BLaER1 treated with 17β-estradiol and CSF1 and Interleukin-3, amounts not matched to agents 10 nM and 100 nM (cell line): ENCODE data around the gene CXCL12.
A peak's percentile ranks its signal among the peaks of the same experiment; 100 is the strongest.

Experiments used
- H3K27ac ChIP-seq, 11 experiments: shearing (Covaris generic); formaldehyde crosslinking; 2 replicates each; pipeline ENCODE4 v1.8.1; 2022
- H3K27me3 ChIP-seq, 11 experiments: shearing (Covaris generic); formaldehyde crosslinking; 2 replicates each; pipeline ENCODE4 v1.8.1; 2022
- H3K36me3 ChIP-seq, 11 experiments: shearing (Covaris generic); formaldehyde crosslinking; 2 replicates each; pipeline ENCODE4 v1.8.1; 2022
- H3K4me1 ChIP-seq, 10 experiments: shearing (Covaris generic); formaldehyde crosslinking; 2 replicates each; pipeline ENCODE4 v1.8.1; 2022
- H3K4me2 ChIP-seq, 11 experiments: shearing (Covaris generic); formaldehyde crosslinking; 2 replicates each; pipeline ENCODE4 v1.8.1; 2022
- H3K4me3 ChIP-seq, 10 experiments: shearing (Covaris generic); formaldehyde crosslinking; 2 replicates each; pipeline ENCODE4 v1.8.1; 2022
- H3K9ac ChIP-seq, 11 experiments: shearing (Covaris generic); formaldehyde crosslinking; 2 replicates each; pipeline ENCODE4 v1.8.1; 2022
- H3K9me3 ChIP-seq, 11 experiments: shearing (Covaris generic); formaldehyde crosslinking; replicated peaks in 1 of 11; 2 replicates each; pipeline ENCODE4 v1.8.1; 2022
- H4K20me1 ChIP-seq, 11 experiments: shearing (Covaris generic); formaldehyde crosslinking; 2 replicates each; pipeline ENCODE4 v1.8.1; 2022
- Cebpa-rat ChIP-seq, 11 experiments: shearing (Covaris generic); IDR thresholded peaks; 2 replicates each; pipeline ENCODE4 v1.8.1; 2022

Gene CXCL12

GRCh38 chr10:44385026-44385695 is at the start of gene CXCL12:
Gene CXCL12 (minus strand): TSS chr10:44385097. CDS start chr10:44385005, 92 bp downstream.
- Histone ChIP-seq H3K36me3 (no peaks in the 10 kb centered on the region), H3K4me3 (peak within 1 kb of the TSS; percentile 50 to 67 (median 57)), H3K4me1 (peaks cover 8 to 18% (median 14%) of the 10 kb centered on the region in 10 experiments; a peak in 18 of 20 replicates), H3K9ac (peak within 1 kb of the TSS in 4 of 11 experiments; percentile 41 to 53 (median 43); a peak in 4 of 22 replicates), H3K4me2 (peak within 1 kb of the TSS; percentile 79 to 96 (median 90)), H4K20me1 (peaks cover 0 to 35% (median 10%) of the 10 kb centered on the region in 11 experiments; a peak in 13 of 22 replicates), H3K27me3 (peaks cover 42 to 60% (median 49%) of the 10 kb centered on the region in 11 experiments), H3K9me3 (no peaks in the 10 kb centered on the region), H3K27ac (no peak within 1 kb of the TSS)
- TF ChIP-seq Cebpa-rat (IDR thresholded peaks at IDR 0.05) = no peak

DNA sequence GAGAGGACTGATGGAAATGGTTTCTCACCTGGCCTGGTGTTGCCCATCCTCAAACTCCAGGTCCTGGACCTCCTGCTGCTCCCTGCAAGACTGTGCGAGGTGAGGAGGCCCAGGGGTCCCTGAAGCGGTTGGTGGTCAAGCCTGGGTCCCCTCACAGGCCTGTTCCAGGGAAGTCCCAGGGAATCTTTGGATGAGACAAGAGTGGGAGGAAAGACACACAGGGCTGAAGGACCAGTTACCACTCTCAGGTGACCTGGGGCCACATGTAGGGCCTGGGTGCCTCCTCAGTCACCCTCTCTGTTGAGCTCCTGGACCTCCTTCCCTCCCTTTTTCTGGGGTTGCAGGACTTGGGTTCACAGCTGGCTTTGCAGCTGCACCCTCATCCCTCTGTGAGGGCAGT is 42.6 kb upstream of the CXCL12 start:
- no peak overlapping the region for H3K27ac ChIP-seq

GRCh38 chr10:44427037-44427436 is 42.1 kb upstream of the CXCL12 start:
- no peak overlapping the region for H3K4me2 ChIP-seq
- H3K4me3 ChIP-seq = no peak overlapping the region
- no peak for TF ChIP-seq Cebpa-rat (IDR thresholded peaks at IDR 0.05)
- no peaks in the 10 kb centered on the region for H3K36me3 ChIP-seq
- H3K27me3 ChIP-seq = no peaks in the 10 kb centered on the region
- peaks cover 0 to 28% (median 7%) of the 10 kb centered on the region in 11 experiments; a peak in 12 of 22 replicates for H3K9me3 ChIP-seq
- H3K4me1 ChIP-seq = peaks cover 0 to 10% (median 6%) of the 10 kb centered on the region in 10 experiments; a peak in 10 of 20 replicates
- H3K9ac ChIP-seq = no peak overlapping the region
- H4K20me1 ChIP-seq = no peaks in the 10 kb centered on the region; a peak in 1 of 22 replicates
- no peak overlapping the region for H3K27ac ChIP-seq

More for the DNA sequence above, 42.6 kb upstream of the CXCL12 start:
- H3K4me3 ChIP-seq = no peak overlapping the region
- no peaks in the 10 kb centered on the region for H3K27me3 ChIP-seq
- H4K20me1 ChIP-seq = no peaks in the 10 kb centered on the region; a peak in 1 of 22 replicates
- no peak for TF ChIP-seq Cebpa-rat (IDR thresholded peaks at IDR 0.05)
- peaks cover 0 to 10% (median 6%) of the 10 kb centered on the region in 10 experiments; a peak in 10 of 20 replicates for H3K4me1 ChIP-seq
- no peak overlapping the region for H3K4me2 ChIP-seq
- no peak overlapping the region for H3K9ac ChIP-seq
- no peaks in the 10 kb centered on the region for H3K36me3 ChIP-seq
- H3K9me3 ChIP-seq = peaks cover 2 to 33% (median 7%) of the 10 kb centered on the region in 11 experiments; a peak in 16 of 22 replicates

DNA sequence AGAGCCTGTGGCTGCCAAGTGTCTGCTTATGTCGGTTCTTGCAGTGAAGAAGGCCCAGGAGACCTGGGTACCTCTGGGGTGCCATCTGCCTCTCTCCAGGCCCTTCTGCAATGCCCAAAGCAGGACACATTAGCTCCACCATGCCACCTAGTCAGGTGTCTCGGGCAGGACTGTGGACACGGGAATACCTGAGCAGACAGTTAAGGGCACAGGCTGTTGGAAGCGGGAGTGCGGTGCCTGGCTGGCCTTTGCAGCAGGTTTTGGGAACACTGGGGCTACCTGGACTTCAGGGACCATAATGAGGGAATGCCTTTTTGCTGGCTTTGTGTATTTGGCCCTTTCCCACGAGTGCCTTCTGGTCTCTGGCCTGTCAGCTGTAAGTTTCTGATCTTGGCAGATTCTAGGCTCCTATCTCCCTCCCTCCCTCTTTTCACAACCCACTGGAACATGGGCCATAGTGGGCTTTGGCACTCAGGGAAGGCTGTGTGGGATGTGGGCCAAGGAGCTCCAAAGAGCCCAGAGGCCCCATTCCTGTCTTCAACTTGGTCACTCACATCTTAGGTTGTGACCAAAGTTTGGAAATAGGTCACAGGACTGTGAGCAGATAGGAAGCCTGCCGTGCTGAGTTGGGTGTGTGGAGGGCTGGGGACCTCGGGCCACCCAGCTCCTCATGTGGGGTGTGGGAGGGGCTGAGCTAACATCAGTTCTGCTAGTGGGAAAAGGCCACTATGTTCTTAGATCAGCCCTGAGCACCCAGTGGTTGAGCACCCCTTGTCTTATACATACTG is 41.5 kb upstream of the CXCL12 start:
- TF ChIP-seq Cebpa-rat (IDR thresholded peaks at IDR 0.05) = no peak
- no peaks in the 10 kb centered on the region for H3K36me3 ChIP-seq
- no peak overlapping the region for H3K27ac ChIP-seq
- peak overlapping the region in 3 of 11 experiments; percentile 17 to 43 (median 20); a peak in 3 of 22 replicates for H3K4me2 ChIP-seq
- no peak overlapping the region for H3K4me3 ChIP-seq
- H3K9ac ChIP-seq = no peak overlapping the region
- no peaks in the 10 kb centered on the region; a peak in 1 of 22 replicates for H4K20me1 ChIP-seq
- H3K9me3 ChIP-seq = peaks cover 0 to 23% (median 6%) of the 10 kb centered on the region in 11 experiments; a peak in 10 of 22 replicates
- H3K27me3 ChIP-seq = no peaks in the 10 kb centered on the region
- H3K4me1 ChIP-seq = peaks cover 0 to 10% (median 6%) of the 10 kb centered on the region in 10 experiments; a peak in 10 of 20 replicates

DNA sequence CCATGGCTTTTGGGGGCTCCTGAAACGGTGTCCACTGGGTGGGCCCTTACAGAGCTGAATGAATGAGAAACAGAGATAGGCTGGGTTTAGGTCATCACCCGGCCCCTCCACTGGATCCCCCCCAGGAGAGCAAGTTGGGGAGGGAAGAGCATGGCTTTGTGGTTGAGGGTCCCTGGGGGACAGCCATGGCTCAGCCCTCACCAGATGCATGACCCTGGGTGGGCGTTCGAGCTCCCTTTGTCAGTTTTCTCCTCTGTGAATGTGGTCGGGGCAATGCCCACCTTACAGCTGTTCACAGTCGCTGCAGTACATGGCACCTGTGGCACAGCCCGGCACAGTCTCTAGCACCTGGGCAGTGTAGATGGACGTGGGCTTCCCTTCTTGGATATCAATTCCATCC is 40.6 kb upstream of the CXCL12 start:
- Histone ChIP-seq H3K36me3 (no peaks in the 10 kb centered on the region), H3K9ac (no peak overlapping the region), H3K4me1 (peaks cover 4 to 18% (median 11%) of the 10 kb centered on the region in 10 experiments; a peak in 17 of 20 replicates), H3K9me3 (peaks cover 0 to 13% (median 3%) of the 10 kb centered on the region in 11 experiments; a peak in 7 of 22 replicates), H3K27me3 (no peaks in the 10 kb centered on the region), H3K4me2 (peak overlapping the region in 8 of 11 experiments; percentile 7 to 55 (median 21); a peak in 8 of 22 replicates), H4K20me1 (no peaks in the 10 kb centered on the region; a peak in 1 of 22 replicates), H3K4me3 (no peak overlapping the region), H3K27ac (no peak overlapping the region)
- no peak for TF ChIP-seq Cebpa-rat (IDR thresholded peaks at IDR 0.05)

GRCh38 chr10:44424957-44425356 is 40.1 kb upstream of the CXCL12 start:
- H3K4me1 ChIP-seq = peaks cover 9 to 23% (median 16%) of the 10 kb centered on the region in 10 experiments
- H3K36me3 ChIP-seq = no peaks in the 10 kb centered on the region
- no peak overlapping the region for H3K9ac ChIP-seq
- no peaks in the 10 kb centered on the region for H3K27me3 ChIP-seq
- no peaks in the 10 kb centered on the region; a peak in 1 of 22 replicates for H4K20me1 ChIP-seq
- no peak overlapping the region for H3K27ac ChIP-seq
- peak overlapping the region in 4 of 11 experiments; percentile 20 to 55 (median 38); a peak in 2 of 22 replicates for H3K4me2 ChIP-seq
- peaks cover 0 to 8% (median 0%) of the 10 kb centered on the region in 11 experiments; a peak in 5 of 22 replicates for H3K9me3 ChIP-seq
- no peak for TF ChIP-seq Cebpa-rat (IDR thresholded peaks at IDR 0.05)
- no peak overlapping the region for H3K4me3 ChIP-seq

- H3K27ac ChIP-seq = no peak overlapping the region
- H3K27me3 ChIP-seq = no peaks in the 10 kb centered on the region
- TF ChIP-seq Cebpa-rat (IDR thresholded peaks at IDR 0.05) = no peak
- no peak overlapping the region for H3K4me2 ChIP-seq
- no peak overlapping the region for H3K4me3 ChIP-seq
- H3K9ac ChIP-seq = no peak overlapping the region
- no peaks in the 10 kb centered on the region for H3K36me3 ChIP-seq
- H3K4me1 ChIP-seq = peaks cover 13 to 29% (median 20%) of the 10 kb centered on the region in 10 experiments
- peaks cover 0 to 4% (median 0%) of the 10 kb centered on the region in 11 experiments; a peak in 4 of 22 replicates for H3K9me3 ChIP-seq
- no peaks in the 10 kb centered on the region; a peak in 1 of 22 replicates for H4K20me1 ChIP-seq
Observed at GRCh38 chr10:44424298-44424697, 39.4 kb upstream of the CXCL12 start.

- no peak overlapping the region for H3K4me3 ChIP-seq
- H3K27me3 ChIP-seq = no peaks in the 10 kb centered on the region
- no peak for TF ChIP-seq Cebpa-rat (IDR thresholded peaks at IDR 0.05)
- H3K27ac ChIP-seq = no peak overlapping the region
- no peaks in the 10 kb centered on the region; a peak in 1 of 22 replicates for H4K20me1 ChIP-seq
- H3K9me3 ChIP-seq = peaks cover 0 to 4% (median 0%) of the 10 kb centered on the region in 11 experiments; a peak in 3 of 22 replicates
- no peak overlapping the region for H3K4me2 ChIP-seq
- no peaks in the 10 kb centered on the region for H3K36me3 ChIP-seq
- H3K9ac ChIP-seq = no peak overlapping the region
- peaks cover 13 to 31% (median 20%) of the 10 kb centered on the region in 10 experiments for H3K4me1 ChIP-seq
Observed at GRCh38 chr10:44422570-44423101, 37.7 kb upstream of the CXCL12 start.
